K562 (cell line): ENCODE results near the gene ADAMTS14. TPM values are rescaled to one million over a fixed set of nuclear protein-coding genes. Genes with fewer than 3 reads are reported as not detected.
A peak's percentile ranks its signal among the peaks of the same experiment; 100 is the strongest.

ENCODE experiments used
- NELFE ChIP-seq: IDR thresholded peaks from 2 replicates; pipeline ENCODE4 v1.6.1; 2011; ENCODE audit warnings: mild to moderate bottlenecking; ENCODE audit not compliant: insufficient read depth, insufficient read length
- NKRF ChIP-seq: fragments of 450-650 bp; IDR thresholded peaks from 2 replicates; pipeline ENCODE4 v1.6.1; 2016; ENCODE audit warnings: borderline replicate concordance
- NR2F6 ChIP-seq: fragments of 450-650 bp; formaldehyde crosslinking; IDR thresholded peaks from 2 replicates; pipeline ENCODE4 v1.4.0; 2020; ENCODE audit warnings: mild to moderate bottlenecking
- POLR3G ChIP-seq: IDR thresholded peaks from 2 replicates; pipeline ENCODE4 v1.6.1; 2011; ENCODE audit not compliant: insufficient read length, insufficient replicate concordance; ENCODE audit errors: extremely low read depth
- RBFOX2 ChIP-seq: fragments of 200-400 bp; formaldehyde crosslinking; IDR thresholded peaks from 2 replicates; pipeline ENCODE4 v1.6.1; 2017; ENCODE audit warnings: low read depth, mild to moderate bottlenecking, low read length, moderate library complexity
- RFX1 ChIP-seq: fragments of 450-650 bp; IDR thresholded peaks from 2 replicates; pipeline ENCODE4 v1.6.1; 2016; ENCODE audit warnings: mild to moderate bottlenecking, moderate library complexity
- ZC3H11A ChIP-seq: IDR thresholded peaks from 2 replicates; pipeline ENCODE4 v1.6.1; 2012; ENCODE audit warnings: low read depth, low read length, improper control_type of control experiment
- ZNF133 ChIP-seq: fragments of 250-450 bp; sonication (Bioruptor Pico); IDR thresholded peaks from 2 replicates; pipeline ENCODE4 v1.4.0; 2020; ENCODE audit warnings: mild to moderate bottlenecking
- ZNF592 ChIP-seq: fragments of 450-650 bp; IDR thresholded peaks from 2 replicates; pipeline ENCODE4 v1.6.1; 2017; ENCODE audit warnings: antibody characterized with exemption, mild to moderate bottlenecking
- ZNF766 ChIP-seq: fragments of 200-800 bp; sonication (Bioruptor generic); conservative IDR thresholded peaks from 2 replicates; pipeline ENCODE4 v1.6.1; 2016; ENCODE audit warnings: missing genetic modification characterization, missing compliant biosample characterization
- ZNF79 ChIP-seq: fragments of 250-450 bp; sonication (Bioruptor Pico); IDR thresholded peaks from 2 replicates; pipeline ENCODE4 v1.4.0; 2020; ENCODE audit warnings: low read depth, mild to moderate bottlenecking, moderate library complexity
- ZSCAN29 ChIP-seq: fragments of 450-650 bp; IDR thresholded peaks from 2 replicates; pipeline ENCODE4 v1.6.1; 2017
- polyA plus RNA-seq, 8 experiments: library from polyadenylated mRNA; depleted of rRNA in 4 of 8; stranded (reverse) in 5 of 8; unstranded in 3 of 8; fragments of >200 nt; fragmentation: Nextera tagmentation in 2 of 8; fragmentation: Illumina TruSeq in 1 of 8; extraction: Ambion mirVana in 2 of 8; extraction: Trizol in 1 of 8; gene quantifications; 2 replicates each; pipeline versions ENCODE4 v1.2.1 to v1.2.3, GENCODE V29; 2011 to 2014; ENCODE audit warnings: inconsistent platforms in 1 of 8, missing spikeins in 1 of 8
- total RNA-seq, 7 experiments: library from RNA; depleted of rRNA in 6 of 7; stranded (reverse); fragments of >200 nt in 6 of 7; fragmentation: Illumina TruSeq in 2 of 7; extraction: Trizol in 2 of 7; gene quantifications; 2 replicates each; pipeline versions ENCODE4 v1.2.1 to v1.2.3, GENCODE V29; 2011 to 2021; ENCODE audit warnings: low replicate concordance in 1 of 7
- TF ChIP-seq, protein P1 (sequence below): fragments of 250-450 bp; sonication (Bioruptor Pico); IDR thresholded peaks from 2 replicates; pipeline ENCODE4 v1.8.0; 2022; ENCODE audit warnings: inconsistent platforms, mild to moderate bottlenecking, moderate library complexity, borderline replicate concordance
- TF ChIP-seq, protein P2 (sequence below), 2 experiments: IDR thresholded peaks in 1 of 2; conservative IDR thresholded peaks in 1 of 2; 2 replicates each; pipeline ENCODE4 v1.6.1; 2016; ENCODE audit warnings: low read depth in 2 of 2, mild to moderate bottlenecking in 1 of 2, missing compliant biosample characterization in 1 of 2, missing genetic modification characterization in 1 of 2, moderate library complexity in 1 of 2

The ADAMTS14 gene
- total and polyA plus RNA-seq, 9 of the 15 experiments (the other 6 are each of a cell fraction or from before 2014, with no cell fraction given), result 0.04 to 37.4 (median 15.9) TPM

DNA sequence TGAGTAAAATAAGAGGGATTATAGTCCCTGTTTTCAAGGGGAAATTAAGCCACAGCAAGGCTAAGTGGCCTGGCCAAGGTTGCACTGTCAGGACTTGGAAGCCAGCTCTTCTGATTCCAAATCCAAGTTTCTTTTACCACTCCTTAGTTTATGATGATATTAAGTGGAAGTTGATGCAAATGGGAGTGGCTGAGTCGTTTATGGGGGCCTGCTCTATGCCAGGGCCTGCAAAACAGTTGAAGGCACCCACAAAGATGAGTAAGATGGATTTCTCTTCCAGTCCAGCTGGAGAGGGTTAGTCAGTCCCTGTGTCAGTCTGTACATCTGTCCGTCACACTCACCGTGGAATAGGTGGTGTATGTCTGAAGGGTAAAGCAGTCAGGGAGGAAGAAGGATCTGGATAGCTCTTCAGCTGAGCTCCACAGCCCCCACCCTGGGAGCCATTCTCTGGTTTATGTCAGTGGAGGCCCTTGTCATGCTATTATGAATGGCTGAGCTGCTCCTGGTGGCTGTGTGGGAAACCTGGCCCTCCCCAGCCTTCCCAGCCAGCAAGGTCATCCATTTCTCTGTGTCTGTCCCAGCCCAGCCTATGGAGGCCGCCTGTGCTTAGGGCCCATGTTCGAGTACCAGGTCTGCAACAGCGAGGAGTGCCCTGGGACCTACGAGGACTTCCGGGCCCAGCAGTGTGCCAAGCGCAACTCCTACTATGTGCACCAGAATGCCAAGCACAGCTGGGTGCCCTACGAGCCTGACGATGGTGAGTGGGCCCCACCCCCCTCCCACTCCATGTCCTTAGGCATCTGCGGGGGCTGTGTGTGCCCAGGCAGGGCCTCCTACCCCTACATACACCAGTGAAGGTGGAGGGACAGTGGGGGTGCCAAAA is 68.3 kb downstream of the ADAMTS14 start (continued):
- TF ChIP-seq ZNF592 (peak; percentile 29; the same call in 1 of the 2 replicates), ZNF133 (CRISPR knock-in tag) (no peak), ZNF766 (CRISPR knock-in tag) (no peak), POLR3G (no peak), RFX1 (no peak), RBFOX2 (peak; percentile 37; the same call in 1 of the 2 replicates), ZC3H11A (no peak), ZSCAN29 (no peak), NKRF (no peak), NELFE (no peak), ZNF79 (CRISPR knock-in tag) (no peak), NR2F6 (CRISPR knock-in tag) (no peak)
- TF ChIP-seq, protein P1, sequence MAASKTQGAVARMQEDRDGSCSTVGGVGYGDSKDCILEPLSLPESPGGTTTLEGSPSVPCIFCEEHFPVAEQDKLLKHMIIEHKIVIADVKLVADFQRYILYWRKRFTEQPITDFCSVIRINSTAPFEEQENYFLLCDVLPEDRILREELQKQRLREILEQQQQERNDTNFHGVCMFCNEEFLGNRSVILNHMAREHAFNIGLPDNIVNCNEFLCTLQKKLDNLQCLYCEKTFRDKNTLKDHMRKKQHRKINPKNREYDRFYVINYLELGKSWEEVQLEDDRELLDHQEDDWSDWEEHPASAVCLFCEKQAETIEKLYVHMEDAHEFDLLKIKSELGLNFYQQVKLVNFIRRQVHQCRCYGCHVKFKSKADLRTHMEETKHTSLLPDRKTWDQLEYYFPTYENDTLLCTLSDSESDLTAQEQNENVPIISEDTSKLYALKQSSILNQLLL, result no peak
- TF ChIP-seq, protein P2, sequence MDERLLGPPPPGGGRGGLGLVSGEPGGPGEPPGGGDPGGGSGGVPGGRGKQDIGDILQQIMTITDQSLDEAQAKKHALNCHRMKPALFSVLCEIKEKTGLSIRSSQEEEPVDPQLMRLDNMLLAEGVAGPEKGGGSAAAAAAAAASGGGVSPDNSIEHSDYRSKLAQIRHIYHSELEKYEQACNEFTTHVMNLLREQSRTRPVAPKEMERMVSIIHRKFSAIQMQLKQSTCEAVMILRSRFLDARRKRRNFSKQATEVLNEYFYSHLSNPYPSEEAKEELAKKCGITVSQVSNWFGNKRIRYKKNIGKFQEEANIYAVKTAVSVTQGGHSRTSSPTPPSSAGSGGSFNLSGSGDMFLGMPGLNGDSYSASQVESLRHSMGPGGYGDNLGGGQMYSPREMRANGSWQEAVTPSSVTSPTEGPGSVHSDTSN (CRISPR knock-in tag; IDR thresholded peaks at IDR 0.05; ENCODE audit: low read depth), result no peak
- TF ChIP-seq, protein P2 (tag; conservative IDR thresholded peaks at IDR 0.05; ENCODE audit: low read depth), result 0 out of 2 replicates have a peak, but pooled peaks have one; percentile 22
